HG02623 (cell line): ENCODE data around the gene ZPR1.

Source experiments
- ATAC-seq: cut with Tn5 transposase; IDR thresholded peaks from one replicate; pipeline ENCODE4 v1.9.1; 2021; ENCODE audit warnings: moderate library complexity; ENCODE audit not compliant: unreplicated experiment

Gene ZPR1

DNA sequence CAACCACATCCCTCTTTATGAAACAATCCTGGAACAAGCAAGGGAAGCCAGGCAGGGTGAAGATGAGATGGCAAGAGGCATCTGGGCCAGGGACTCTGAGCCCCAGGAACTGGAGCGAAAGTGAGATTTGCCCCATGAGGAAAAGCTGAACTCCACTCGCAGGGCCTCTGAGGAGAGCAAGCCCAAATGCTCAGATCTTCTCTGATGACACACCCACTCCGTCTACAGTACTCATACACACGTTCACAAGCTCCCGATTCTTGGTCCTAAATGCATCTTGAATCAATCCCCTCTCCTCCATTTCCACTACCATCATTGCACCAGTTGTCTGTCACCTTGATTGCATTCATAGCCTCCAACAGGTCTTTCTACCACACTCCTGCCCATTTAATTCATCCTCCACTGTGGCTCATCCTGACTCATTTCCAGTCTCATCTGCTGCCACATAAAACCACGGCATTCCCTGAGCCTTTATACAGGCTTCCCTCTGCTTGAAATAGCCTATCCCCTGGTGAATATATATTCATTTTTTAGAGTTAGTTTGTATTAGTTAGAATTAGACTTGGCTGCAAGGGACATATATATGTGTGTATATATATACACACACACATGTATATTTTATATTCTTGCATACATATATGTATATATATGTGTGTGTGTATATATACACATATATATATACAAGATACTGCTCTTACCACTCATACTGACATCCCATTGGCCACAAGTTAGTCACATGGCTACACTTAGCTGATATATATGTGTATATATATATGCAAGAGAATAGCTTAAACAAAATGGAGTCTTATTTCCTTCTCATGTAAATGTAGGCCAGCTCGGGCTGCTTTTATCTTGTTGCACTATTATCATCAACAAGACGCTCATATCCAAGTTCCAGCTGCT, 5.3 kb upstream of the ZPR1 start:
- no peak for ATAC-seq

DNA sequence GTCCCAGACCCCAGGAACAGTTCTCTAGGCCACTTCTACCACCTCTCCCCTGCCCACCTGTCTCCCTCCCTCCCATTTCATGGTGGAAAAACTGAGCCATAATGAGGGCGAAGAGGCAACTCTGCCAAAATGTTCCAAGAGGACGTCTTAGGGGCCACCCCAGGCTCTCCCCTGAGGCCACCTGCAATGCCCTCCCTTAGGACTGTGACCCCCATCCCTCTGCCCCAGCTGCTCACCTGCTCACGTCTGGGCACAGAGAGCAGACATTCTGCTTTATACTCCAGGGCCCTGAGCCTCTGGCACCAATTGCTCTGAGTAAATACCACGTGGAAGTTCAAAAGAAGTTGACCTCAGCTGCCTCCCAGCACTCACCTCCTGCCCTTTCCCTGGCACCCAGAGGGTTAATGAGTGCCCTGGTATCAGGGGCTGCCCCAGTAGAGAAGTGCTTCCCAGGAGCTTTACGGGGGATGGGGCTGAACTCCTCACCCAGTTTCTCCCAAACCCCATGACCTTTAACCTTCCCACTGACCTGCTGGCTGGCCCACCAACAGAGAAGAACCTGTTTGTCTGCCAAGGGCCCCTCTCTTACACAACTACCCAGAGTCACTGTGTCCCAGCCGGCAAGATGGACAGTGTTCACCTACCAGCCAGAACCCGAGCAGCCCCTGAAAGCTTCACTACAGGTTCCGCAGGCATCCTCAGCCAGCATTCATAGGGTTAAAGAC, 4.5 kb upstream of the ZPR1 start:
- ATAC-seq = no peak

GRCh38 chr11:116791813-116792143, 4.0 kb upstream of the ZPR1 start, which contains the start of gene APOA5:
Gene APOA5 (minus strand): TSS chr11:116791879. CDS start chr11:116791860, 19 bp downstream.
- ATAC-seq = no peak

DNA sequence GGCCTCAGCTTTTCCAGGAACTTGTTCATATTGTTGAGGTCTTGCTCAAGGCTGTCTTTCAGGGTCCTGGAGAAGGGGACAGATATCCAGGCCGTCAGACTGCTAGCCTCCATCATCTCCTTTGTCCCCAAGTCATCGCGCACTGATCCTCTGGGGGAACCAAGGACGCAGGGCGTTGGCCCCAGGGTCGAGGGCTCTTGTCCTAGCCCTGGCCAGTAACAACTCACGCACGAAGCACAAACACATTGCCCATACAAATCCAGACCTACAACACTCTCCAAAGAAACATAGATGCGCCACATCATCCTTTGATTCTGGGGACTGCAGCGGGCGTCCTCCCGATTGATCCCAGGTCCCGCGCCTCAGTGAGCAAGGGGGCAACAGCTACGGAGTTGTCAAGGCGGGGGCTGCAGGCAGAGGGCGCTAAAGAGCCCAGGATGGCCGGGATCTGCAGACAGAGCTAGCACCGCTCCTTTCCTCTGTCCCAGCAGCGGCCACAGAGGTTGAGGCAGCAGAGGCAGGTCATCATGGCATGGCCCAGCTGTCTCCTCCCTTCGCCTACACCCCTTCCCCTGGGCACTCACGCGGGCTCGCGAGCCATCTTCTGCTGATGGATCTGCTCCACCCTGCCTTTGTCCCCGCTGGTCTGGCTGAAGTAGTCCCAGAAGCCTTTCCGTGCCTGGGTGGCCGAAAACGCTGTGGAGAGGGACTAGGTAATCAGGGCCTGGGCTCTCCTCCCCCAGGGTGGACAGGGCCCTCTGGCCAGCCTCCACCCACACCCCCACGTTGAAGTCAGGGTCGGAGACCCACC, 3.4 kb upstream of the ZPR1 start:
- no peak for ATAC-seq

DNA sequence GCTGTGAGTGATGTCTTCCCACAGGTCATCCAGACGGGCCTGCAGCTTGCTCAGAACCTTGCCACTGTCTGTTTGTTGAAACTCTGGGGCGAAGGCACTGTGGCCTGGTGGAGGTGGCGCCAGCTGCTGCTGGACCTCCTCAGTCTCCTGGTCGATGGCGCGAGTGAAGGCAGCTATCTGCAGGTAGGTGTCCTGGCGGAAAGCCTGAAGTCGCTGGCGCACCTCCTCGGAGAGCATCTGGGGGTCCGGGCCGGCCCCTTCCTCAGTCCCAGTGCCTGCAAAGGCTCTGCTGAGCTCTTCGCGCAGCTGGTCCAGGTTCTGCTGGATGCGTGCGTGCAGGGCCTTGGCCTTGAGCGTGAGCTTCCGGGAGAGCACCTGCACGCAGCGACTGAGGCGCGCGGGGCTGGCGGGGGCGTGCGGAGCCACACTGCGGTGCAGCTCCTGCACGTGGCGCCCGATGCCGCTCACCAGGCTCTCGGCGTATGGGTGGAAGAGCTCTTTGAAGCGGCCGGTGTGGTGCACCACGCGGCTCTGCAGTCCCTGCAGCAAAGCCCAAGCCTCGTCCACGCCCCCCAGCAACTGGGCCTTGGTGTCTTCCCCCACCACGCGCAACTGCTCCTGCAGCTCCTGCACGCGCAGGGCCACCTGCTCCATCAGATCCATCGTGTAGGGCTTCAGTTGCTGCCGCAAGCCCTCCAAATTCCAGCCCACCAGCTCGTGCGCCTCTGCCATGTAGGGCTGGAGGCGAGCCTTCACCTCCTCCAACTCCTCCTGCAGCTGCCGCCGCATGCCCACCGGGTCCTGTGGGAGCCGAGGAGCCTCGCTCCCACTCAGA, 2.6 kb upstream of the ZPR1 start:
- ATAC-seq = no peak

GRCh38 chr11:116788975-116789374, 1.2 kb upstream of the ZPR1 start:
- ATAC-seq = no peak

- ATAC-seq = no peak
Observed at GRCh38 chr11:116788534-116788933, 711 bp upstream of the ZPR1 start.

- no peak for ATAC-seq
Observed at GRCh38 chr11:116787436-116787785, 412 bp downstream of the ZPR1 start.

DNA sequence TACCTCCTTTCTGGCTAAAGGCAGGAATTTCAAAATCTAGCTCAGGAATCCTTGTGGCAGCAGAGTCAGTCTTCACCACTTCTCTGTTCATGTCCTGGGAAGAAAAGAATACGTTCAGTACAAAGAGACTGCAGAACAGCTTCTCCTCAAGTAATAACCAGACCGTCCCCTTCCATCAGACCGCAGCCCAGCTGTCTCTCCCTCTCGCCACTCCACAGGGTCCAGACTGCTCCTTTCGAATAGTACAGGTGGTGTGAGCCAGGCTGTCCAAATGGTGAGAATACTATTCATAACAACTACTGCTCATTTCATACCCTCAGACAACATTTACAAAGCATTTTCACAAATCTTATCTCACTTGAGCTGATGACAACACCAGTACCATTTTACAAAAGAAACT, 857 bp downstream of the ZPR1 start:
- no peak for ATAC-seq

GRCh38 chr11:116786326-116786725, 1.5 kb downstream of the ZPR1 start:
- no peak for ATAC-seq

DNA sequence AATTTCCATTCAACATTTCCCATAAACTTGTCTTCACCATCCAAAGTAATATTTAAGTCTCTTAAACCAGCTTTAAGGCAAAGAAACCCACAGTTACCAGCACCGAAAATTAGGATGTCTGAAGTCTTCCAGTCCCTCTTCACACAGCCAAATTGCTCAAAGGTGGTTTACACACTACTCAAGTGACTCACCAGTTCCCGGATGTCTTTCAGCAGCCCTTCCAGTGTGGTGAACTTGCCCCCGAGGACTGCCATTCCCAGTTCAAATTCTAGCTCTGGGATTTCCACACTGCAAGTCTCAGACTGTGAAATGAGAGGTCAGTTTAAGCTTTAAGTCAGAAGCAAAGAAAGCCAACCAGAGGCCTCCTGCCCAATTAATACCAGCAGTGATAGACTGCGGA, 5.1 kb downstream of the ZPR1 start:
- ATAC-seq = no peak

GRCh38 chr11:116778556-116778955, 9.3 kb downstream of the ZPR1 start:
- ATAC-seq = no peak

- no peak for ATAC-seq
Observed at GRCh38 chr11:116777056-116777455, 10.8 kb downstream of the ZPR1 start.

DNA sequence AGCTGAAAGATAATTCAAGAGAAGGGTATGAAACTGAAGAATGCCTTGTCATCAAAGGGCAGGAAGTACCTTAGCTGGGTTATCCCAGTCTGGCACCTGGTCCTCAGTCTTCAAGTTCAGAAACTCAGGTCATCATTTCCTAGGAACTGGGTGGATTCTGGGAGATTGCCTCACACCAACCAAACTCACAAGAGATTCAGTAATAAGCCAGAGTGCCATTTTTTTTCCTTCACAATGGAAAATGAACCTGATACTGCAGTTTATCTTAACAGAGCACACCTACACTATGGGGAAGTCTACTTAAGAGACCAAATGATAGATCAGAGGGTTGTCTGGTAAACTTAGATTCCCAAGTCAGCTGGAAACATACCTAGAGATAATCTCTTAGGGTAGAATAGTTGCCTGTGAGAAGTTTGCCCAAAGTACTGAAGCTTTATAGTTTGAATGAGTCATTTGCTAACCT, 11.3 kb downstream of the ZPR1 start:
- no peak for ATAC-seq

DNA sequence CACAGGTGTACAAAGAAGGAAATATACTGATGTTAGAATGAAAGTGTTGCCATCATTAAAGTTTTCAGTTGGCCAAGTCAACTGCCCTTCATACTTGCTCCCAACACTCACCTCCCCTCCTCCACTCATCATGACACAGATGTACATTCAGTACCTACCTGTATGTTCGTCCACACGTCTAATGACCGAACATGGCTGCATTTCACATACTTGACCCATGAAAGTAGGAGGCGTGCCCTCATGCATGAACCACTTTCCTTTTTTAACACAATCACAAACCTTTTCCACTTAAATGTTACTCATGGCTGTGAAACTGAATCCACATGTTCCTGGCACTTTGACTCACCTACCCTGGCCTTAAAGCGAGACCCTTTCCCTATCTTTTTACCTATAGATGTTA, 11.8 kb downstream of the ZPR1 start:
- ATAC-seq = no peak

DNA sequence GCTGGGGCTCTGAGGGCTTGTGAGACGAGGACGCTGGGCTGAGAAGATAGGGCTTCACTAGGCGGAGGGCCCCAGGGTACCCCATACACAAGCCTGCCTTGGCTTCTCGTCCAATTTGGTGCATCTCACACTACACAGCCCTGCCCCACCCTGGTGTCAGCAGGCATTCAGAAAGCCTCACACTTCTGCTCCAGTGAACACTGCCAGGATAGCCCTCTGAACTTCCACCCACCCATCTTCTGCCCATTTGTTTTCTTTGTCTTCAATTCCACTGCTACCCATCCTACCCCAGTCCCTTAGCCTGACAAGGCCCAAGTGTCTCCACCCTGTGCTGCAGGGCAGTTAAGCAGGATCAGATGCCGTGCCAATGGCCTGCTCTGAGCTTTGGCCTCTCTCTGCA, 13.2 kb downstream of the ZPR1 start:
- ATAC-seq = no peak

GRCh38 chr11:116773203-116774097, 14.4 kb downstream of the ZPR1 start:
- no peak for ATAC-seq

- ATAC-seq = peak; percentile 77
Observed at GRCh38 chr11:116772443-116773202, 15.2 kb downstream of the ZPR1 start, which contains the start of gene BUD13. Gene BUD13 (minus strand): TSS chr11:116772987. CDS start chr11:116772964, 23 bp downstream.

DNA sequence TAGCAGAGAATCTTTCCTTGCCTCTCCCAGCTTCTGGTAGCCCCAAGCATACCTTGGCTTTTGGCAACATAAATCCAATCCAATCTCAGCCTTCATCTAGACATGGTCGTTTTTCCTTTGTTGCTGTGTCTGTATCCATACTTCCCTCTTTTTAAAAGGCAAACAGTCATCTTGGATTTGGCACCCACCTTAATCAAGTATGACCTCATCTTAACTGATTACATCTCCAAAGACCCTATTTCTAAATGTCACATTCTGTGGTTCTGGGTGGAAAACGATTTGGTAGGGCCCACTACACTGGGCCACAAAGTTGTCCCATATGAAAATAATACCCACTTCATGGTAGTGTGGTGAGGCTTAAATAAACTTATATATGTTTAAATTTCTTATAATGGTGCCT, 15.9 kb downstream of the ZPR1 start:
- no peak for ATAC-seq
